ENCODE measurements around the gene SAMMSON.

DNA sequence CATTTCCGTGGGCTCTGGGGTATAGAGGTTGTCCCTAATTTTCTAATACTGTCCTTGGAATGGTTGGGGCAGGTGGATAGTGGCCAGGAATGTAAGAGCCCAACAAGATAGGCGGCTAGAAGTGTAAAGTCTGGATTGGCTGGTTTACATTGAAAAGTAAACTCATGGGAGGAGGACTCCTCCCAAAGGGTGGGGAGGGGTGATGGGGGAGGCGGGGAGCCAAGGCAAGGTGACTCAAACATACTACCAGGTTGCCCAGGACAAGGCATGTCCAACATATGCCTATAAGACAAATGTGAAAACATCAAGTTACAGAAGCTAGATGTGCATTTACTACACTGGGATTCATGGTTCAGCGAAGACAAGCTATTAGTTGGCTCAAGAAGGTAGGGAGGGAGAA lies 14.3 kb upstream of the SAMMSON start:
- TF ChIP-seq POLR2A (IDR thresholded peaks at IDR 0.05; ENCODE audit: low read length): no peak
- TF ChIP-seq GATA1 (IDR thresholded peaks at IDR 0.05; ENCODE audit: low read depth, low read length): no peak
